OCI-LY7 (cell line): ENCODE results near the gene THRAP3. TPM values are rescaled to one million over a fixed set of nuclear protein-coding genes. Genes with fewer than 3 reads are reported as not detected.

Experiments
- BruUV-seq: library from RNA; stranded (reverse); fragments of 400-500 nt; replicated peaks from 2 replicates; lab custom pipeline; 2021; lab: Mats Ljungman, UMichigan
- CTCF ChIA-PET: fragments of 300-600 bp; sonication (Branson Sonifier 250); formaldehyde crosslinking; loops from one replicate; lab custom pipeline; 2022; ENCODE audit warnings: antibody characterized with exemption; ENCODE audit not compliant: unreplicated experiment; lab: Charles Lee
- POLR2A ChIA-PET: fragments of 300-600 bp; sonication (Branson Sonifier 250); formaldehyde crosslinking; loops from one replicate; lab custom pipeline; 2022; ENCODE audit warnings: antibody characterized with exemption; lab: Charles Lee
- DNase-seq: peaks from one replicate; pipeline ENCODE4 v3.0.0-alpha.2; 2015; ENCODE audit warnings: low spot score
- H2AFZ ChIP-seq: fragments of 200-600 bp; sonication (generic), shearing (Covaris generic); 2 replicates; pipeline ENCODE4 v1.6.1; 2014; ENCODE audit warnings: mild to moderate bottlenecking, antibody characterized with exemption, low read length, moderate library complexity
- H3K27ac ChIP-seq: fragments of 200-600 bp; sonication (generic); 2 replicates; pipeline ENCODE4 v1.5.1; 2014; ENCODE audit warnings: mixed run types, low read depth, mild to moderate bottlenecking, moderate library complexity, low read length, inconsistent platforms; ENCODE audit not compliant: poor library complexity, severe bottlenecking
- H3K36me3 ChIP-seq: fragments of 200-600 bp; sonication (generic); 2 replicates; pipeline ENCODE4 v1.6.1; 2014; ENCODE audit warnings: mild to moderate bottlenecking, antibody characterized with exemption, low read length, moderate library complexity, mixed read lengths; ENCODE audit not compliant: insufficient read depth
- H3K4me1 ChIP-seq: fragments of 200-600 bp; sonication (generic); 2 replicates; pipeline ENCODE4 v1.5.1; 2014; ENCODE audit warnings: mild to moderate bottlenecking, low read length; ENCODE audit not compliant: insufficient read depth, poor library complexity, severe bottlenecking
- H3K4me2 ChIP-seq: fragments of 200-600 bp; sonication (generic); 2 replicates; pipeline ENCODE4 v1.6.1; 2014; ENCODE audit warnings: mild to moderate bottlenecking, low read length
- H3K4me3 ChIP-seq: fragments of 200-600 bp; sonication (generic); 2 replicates; pipeline ENCODE4 v1.5.1; 2014; ENCODE audit warnings: mild to moderate bottlenecking, low read depth, low read length; ENCODE audit not compliant: poor library complexity, severe bottlenecking
- H3K79me2 ChIP-seq: fragments of 200-600 bp; sonication (generic); 2 replicates; pipeline ENCODE4 v1.6.1; 2016; ENCODE audit warnings: low read depth, mild to moderate bottlenecking, low read length, moderate library complexity, mixed read lengths; ENCODE audit not compliant: insufficient read depth
- H3K9me2 ChIP-seq: fragments of 200-600 bp; sonication (generic); 2 replicates; pipeline ENCODE4 v1.6.1; 2016; ENCODE audit warnings: mild to moderate bottlenecking, low read length, mixed read lengths; ENCODE audit not compliant: insufficient read depth
- H3K9me3 ChIP-seq: fragments of 200-600 bp; sonication (generic); 2 replicates; pipeline ENCODE4 v1.6.1; 2014; ENCODE audit warnings: mild to moderate bottlenecking, mixed run types, low read length, mixed read lengths
- H4K20me1 ChIP-seq: fragments of 200-600 bp; sonication (generic); 2 replicates; pipeline ENCODE4 v1.6.1; 2014; ENCODE audit warnings: mild to moderate bottlenecking, antibody characterized with exemption, low read length, moderate library complexity, mixed read lengths; ENCODE audit not compliant: insufficient read depth
- EZH2phosphoT487 ChIP-seq: fragments of 200-600 bp; sonication (generic); IDR thresholded peaks from 2 replicates; pipeline ENCODE4 v1.6.1; 2018; ENCODE audit warnings: low read depth, borderline replicate concordance, mild to moderate bottlenecking, mixed run types, antibody characterized with exemption, low read length, moderate library complexity, mixed read lengths
- intact Hi-C: fragments of 100-400 bp; cut with micrococcal nuclease; formaldehyde crosslinking; loops from one replicate; pipeline ENCODE4 v1.10.0; 2022; ENCODE audit not compliant: unreplicated experiment
- total RNA-seq, 2 experiments: library from RNA; depleted of rRNA in 1 of 2; stranded (reverse); fragments of >200 nt in 1 of 2; shearing (Covaris generic) in 1 of 2; gene quantifications; 2 replicates each; pipeline ENCODE4 v1.2.3, GENCODE V29; 2014 to 2022
- TF ChIP-seq, protein P1 (sequence below): fragments of 200-600 bp; sonication (generic); conservative IDR thresholded peaks from 2 replicates; pipeline ENCODE4 v1.5.1; 2014; ENCODE audit warnings: mild to moderate bottlenecking, antibody characterized with exemption, low read length, moderate library complexity, mixed read lengths

THRAP3 gene
- total RNA-seq, 2 experiments from 2014 or later: 98.7 to 132 TPM

DNA sequence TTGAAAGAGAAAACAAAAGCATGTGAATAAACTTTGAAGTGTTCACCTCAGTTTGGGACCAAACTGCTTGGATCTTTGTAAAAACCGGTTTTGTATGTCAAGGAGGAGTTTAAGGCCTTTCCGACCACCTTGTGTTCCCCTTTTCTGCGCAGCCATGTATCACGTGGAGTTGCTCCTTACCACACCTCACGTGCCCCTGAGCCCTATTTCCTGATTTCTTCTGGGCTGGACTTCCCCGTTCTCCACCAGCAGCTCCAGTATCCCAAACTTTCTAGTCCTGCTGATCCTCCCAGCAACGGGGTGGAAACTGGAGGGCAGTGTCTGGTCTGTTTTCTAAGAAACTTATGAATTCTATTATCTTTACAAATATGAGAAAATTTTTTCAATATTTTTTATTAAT, 80.3 kb downstream of the THRAP3 start:
- DNase-seq: no peak
- POLR2A ChIA-PET: no interaction called here
- TSS peak; percentile 93 for BruUV-seq
- Histone ChIP-seq H3K79me2 (no peaks in the 10 kb centered on the region), H3K27ac (no peak overlapping the region), H3K4me3 (no peak overlapping the region), H3K4me1 (peaks cover 25% of the 10 kb centered on the region), H3K4me2 (no peak overlapping the region), H4K20me1 (no peaks in the 10 kb centered on the region), H3K9me3 (no peaks in the 10 kb centered on the region), H3K36me3 (peaks cover 63% of the 10 kb centered on the region), H3K9me2 (no peaks in the 10 kb centered on the region), H2AFZ (no peak overlapping the region)
- CTCF ChIA-PET: no interaction called here
- TF ChIP-seq, protein P1, sequence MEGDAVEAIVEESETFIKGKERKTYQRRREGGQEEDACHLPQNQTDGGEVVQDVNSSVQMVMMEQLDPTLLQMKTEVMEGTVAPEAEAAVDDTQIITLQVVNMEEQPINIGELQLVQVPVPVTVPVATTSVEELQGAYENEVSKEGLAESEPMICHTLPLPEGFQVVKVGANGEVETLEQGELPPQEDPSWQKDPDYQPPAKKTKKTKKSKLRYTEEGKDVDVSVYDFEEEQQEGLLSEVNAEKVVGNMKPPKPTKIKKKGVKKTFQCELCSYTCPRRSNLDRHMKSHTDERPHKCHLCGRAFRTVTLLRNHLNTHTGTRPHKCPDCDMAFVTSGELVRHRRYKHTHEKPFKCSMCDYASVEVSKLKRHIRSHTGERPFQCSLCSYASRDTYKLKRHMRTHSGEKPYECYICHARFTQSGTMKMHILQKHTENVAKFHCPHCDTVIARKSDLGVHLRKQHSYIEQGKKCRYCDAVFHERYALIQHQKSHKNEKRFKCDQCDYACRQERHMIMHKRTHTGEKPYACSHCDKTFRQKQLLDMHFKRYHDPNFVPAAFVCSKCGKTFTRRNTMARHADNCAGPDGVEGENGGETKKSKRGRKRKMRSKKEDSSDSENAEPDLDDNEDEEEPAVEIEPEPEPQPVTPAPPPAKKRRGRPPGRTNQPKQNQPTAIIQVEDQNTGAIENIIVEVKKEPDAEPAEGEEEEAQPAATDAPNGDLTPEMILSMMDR: no peak
- TF ChIP-seq EZH2phosphoT487: no peak
- intact Hi-C loops: no loop called here

DNA sequence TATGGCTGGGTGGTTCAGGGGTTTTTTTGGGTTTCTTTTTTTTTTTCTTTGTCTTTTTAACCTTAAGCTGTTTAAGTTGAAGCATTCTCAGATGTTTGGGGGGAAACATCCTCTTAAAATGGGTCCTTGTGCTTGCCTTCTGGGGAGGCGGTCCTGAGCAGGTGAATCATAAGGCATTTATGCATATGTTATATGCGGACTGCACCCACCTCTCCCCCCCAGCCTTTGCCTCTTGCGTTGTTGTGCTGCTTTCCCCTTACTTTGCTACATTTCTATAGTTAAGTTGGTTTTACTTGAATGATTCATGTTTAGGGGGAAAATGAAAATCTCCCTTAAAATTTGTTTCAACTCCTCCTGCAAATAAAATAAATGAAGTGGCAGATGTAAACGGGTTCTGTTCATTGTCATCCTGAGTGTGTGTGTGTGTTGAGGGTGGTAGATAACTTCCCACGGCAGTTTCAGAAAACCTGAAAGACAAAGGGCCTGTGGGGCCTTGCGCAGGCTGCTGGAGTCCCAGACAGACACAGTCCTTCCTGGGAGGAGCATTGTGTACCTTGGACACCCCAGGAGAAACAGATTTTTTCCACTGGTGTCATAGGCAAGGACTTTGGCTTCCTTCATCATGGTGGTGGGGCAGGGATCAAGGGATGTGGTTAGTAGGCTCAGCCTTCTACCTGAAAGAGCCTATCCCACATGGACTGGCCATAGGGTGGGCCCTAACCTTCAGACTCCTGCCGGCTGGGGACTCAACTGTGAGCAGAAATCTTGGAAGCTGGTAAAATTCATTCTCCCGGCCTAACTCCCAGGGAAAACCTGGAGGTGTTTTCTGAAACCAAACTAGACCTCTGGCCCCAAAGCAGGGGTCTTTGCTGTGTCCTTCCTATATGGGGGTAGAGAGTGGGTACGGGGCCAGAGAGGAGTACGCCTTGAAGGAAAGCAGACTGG, 81.0 kb downstream of the THRAP3 start:
- Histone ChIP-seq H2AFZ (no peak overlapping the region), H3K4me1 (peaks cover 25% of the 10 kb centered on the region), H3K79me2 (no peaks in the 10 kb centered on the region), H3K36me3 (peaks cover 58% of the 10 kb centered on the region), H3K9me2 (no peaks in the 10 kb centered on the region), H3K4me2 (no peak overlapping the region), H3K27ac (no peak overlapping the region), H3K9me3 (no peaks in the 10 kb centered on the region), H4K20me1 (no peaks in the 10 kb centered on the region), H3K4me3 (no peak overlapping the region)
- ChIA-PET CTCF (no interaction called here), POLR2A (interaction anchor here (0.5 to 2.0 kb wide), 2 partner anchors 57 to 144 kb away, joined by 4 to 5 read pairs; no protein-coding TSS in a partner anchor)
- BruUV-seq: no TSS peak
- no peak for TF ChIP-seq EZH2phosphoT487
- TF ChIP-seq, protein P1: no peak
- intact Hi-C loops: loop anchor here (5.0 kb wide), 1 partner anchor 158 kb away; the partner anchor contains the start of gene TRAPPC3
- DNase-seq: no peak

DNA sequence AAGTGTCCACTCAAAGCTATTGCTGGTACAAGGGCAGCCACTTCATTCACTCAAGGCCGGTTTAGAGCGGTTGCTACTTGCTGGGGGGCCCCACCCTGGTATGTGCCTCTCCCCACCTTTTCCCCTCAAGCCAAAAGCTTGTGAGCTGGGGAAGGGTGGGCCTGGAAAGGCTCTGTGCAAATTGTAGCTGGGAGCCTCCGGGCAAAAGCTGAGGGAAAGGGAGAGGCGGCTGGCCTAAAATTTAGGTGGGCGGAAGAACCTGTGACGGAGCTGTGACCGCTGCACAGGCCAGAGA, 81.6 kb downstream of the THRAP3 start:
- ChIA-PET CTCF (no interaction called here), POLR2A (interaction anchor here (0.5 to 2.0 kb wide), 2 partner anchors 58 to 145 kb away, joined by 4 to 5 read pairs; no protein-coding TSS in a partner anchor)
- no peaks in the 10 kb centered on the region for H3K79me2 ChIP-seq
- H3K4me1 ChIP-seq: peaks cover 25% of the 10 kb centered on the region
- TF ChIP-seq EZH2phosphoT487: no peak
- TF ChIP-seq, protein P1: no peak
- H4K20me1 ChIP-seq: no peaks in the 10 kb centered on the region
- H3K4me3 ChIP-seq: peak overlapping the region; percentile 65
- peak overlapping the region; percentile 68 for H3K4me2 ChIP-seq
- H3K27ac ChIP-seq: peak overlapping the region; percentile 29
- no peak for DNase-seq
- no peaks in the 10 kb centered on the region for H3K9me3 ChIP-seq
- H2AFZ ChIP-seq: no peak overlapping the region
- H3K9me2 ChIP-seq: no peaks in the 10 kb centered on the region
- intact Hi-C loops: loop anchor here (2.0 to 5.0 kb wide), 2 partner anchors 43 to 159 kb away; partner anchors contain the start of gene TRAPPC3
- peaks cover 52% of the 10 kb centered on the region for H3K36me3 ChIP-seq
- BruUV-seq: no TSS peak
